Choroid plexus epithelial cell (primary cell): Measurements from ENCODE around the gene OLFM4.

ENCODE experiments used
- DNase-seq: peaks from one replicate; pipeline ENCODE4 v3.0.0-alpha.2; 2010; ENCODE audit warnings: low read depth
- H3K4me3 ChIP-seq: 2 replicates; pipeline ENCODE4 v1.5.1; 2011; ENCODE audit warnings: low read depth, mild to moderate bottlenecking, control low read depth, low read length, moderate library complexity
- TF ChIP-seq, protein P1 (sequence below): conservative IDR thresholded peaks from 2 replicates; pipeline ENCODE4 v1.5.1; 2011; ENCODE audit warnings: low read depth, mild to moderate bottlenecking, control low read depth, inconsistent platforms, low read length, moderate library complexity

The OLFM4 gene

DNA sequence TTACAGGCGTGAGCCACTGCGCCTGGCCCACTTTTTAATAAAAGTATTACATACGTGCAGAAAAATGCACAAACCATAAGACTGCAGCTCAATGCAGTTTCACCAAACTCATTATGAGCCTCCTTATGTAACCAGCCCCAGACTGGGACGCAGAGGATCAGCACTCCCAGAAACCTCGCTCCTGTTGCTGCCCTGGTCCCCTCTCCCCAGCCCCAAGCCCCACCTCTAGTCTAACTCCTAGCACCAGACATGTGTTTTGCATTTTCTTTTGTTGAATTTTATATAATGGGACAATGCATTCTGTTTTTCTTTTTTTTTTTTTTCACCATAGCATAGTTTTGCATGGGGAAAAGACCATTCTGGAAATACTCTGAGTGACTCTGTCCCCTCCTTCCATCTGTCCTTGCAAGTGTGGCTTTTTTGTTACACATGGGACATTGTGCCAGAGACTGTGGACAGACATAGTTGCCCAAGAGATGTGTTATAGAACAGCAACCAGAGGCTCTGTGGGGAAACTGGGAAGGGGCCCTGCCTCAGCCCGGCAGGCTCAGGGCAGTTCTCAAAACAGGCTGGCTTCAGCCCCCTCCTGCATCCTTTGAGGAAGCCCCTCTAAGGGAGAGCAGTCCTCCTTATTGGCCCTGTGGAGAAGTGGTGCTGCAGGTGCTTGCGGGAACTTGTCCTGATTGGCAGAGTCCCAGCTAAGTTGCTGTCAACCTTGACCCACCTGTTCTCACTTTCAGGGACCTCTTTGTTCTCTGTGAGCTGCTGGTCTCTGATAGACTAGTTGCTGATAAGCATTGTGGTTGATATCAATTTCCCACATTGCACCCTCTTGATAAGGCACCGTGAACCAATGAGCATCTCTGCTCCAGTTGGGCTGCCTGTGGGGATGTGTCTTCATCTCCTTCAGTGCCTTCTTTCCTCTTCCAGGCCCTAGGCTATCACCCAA, 13.8 kb upstream of the OLFM4 start:
- no peak overlapping the region for H3K4me3 ChIP-seq
- no peak for DNase-seq
- TF ChIP-seq, protein P1, sequence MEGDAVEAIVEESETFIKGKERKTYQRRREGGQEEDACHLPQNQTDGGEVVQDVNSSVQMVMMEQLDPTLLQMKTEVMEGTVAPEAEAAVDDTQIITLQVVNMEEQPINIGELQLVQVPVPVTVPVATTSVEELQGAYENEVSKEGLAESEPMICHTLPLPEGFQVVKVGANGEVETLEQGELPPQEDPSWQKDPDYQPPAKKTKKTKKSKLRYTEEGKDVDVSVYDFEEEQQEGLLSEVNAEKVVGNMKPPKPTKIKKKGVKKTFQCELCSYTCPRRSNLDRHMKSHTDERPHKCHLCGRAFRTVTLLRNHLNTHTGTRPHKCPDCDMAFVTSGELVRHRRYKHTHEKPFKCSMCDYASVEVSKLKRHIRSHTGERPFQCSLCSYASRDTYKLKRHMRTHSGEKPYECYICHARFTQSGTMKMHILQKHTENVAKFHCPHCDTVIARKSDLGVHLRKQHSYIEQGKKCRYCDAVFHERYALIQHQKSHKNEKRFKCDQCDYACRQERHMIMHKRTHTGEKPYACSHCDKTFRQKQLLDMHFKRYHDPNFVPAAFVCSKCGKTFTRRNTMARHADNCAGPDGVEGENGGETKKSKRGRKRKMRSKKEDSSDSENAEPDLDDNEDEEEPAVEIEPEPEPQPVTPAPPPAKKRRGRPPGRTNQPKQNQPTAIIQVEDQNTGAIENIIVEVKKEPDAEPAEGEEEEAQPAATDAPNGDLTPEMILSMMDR: no peak

DNA sequence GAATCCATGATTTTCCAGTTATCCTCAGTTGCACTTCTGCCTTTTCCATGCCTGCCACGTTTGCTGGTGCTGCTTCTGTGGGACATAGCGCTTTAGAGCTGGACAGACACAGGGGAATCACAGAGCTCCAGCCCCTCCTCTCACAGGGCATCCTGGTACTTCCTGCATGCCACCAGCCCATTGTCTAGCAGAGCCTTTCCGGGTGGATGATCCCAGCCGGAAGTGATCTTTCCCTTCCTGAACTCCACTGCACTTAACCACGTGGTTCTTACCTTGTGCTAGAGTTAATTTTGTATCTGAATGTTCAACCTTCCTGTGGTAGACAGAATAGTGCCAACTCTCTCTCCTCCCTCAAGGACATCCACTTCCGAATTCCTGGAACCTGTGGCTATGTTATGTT, 12.6 kb upstream of the OLFM4 start:
- no peak for DNase-seq
- TF ChIP-seq, protein P1: no peak

GRCh38 chr13:53017433-53017970, 11.1 kb upstream of the OLFM4 start:
- DNase-seq: no peak
- no peak overlapping the region for H3K4me3 ChIP-seq
- TF ChIP-seq, protein P1: no peak

More for the DNA sequence above, 12.6 kb upstream of the OLFM4 start:
- no peak overlapping the region for H3K4me3 ChIP-seq

DNA sequence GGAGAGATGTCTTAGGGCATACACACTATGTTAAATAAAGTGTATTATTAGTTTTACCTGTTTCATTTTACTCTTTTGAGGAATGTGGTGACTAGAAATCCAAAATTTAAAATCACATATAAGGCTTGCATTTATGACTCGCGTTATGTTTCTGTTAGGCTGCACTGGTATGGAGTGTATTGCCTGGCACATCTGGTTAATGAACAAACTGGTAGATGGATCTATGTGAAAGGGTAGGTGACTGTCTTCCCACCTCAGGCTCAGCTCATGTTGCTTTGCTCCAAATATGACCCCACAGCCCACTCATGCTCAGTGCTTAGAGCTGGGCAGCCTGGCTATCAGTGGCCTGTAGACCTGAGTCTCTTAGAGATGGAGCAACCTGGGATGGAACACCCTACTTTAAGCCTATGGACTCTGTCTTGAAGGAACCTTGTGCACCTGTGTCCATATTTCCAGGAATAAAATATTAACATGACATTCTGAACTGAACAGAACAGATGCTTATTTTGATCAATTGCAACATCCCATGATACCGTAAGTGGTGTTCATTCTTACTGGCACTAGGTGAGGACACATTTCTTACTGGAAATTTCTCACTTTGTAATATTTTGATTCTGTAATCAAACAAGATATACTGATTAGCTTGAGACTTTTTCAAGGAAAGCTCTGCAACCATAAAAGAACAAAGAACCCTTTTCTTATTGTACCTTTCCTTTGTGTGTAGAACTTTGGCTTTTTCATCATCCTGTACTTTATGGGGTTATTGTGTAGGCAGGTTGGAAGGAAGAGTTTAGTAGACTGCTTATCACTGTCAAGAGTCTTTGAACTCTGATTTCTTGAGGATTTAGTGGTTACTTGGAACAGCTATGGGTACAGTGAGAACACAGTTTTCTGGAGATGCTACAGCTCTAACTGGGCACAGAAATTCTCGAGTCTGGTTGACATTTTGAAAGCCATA, 9.6 kb upstream of the OLFM4 start:
- TF ChIP-seq, protein P1: no peak
- no peak overlapping the region for H3K4me3 ChIP-seq
- DNase-seq: no peak

GRCh38 chr13:53020764-53021335, 7.8 kb upstream of the OLFM4 start:
- DNase-seq: no peak
- TF ChIP-seq, protein P1: no peak
- no peak overlapping the region for H3K4me3 ChIP-seq

GRCh38 chr13:53023246-53023645, 5.4 kb upstream of the OLFM4 start:
- H3K4me3 ChIP-seq: no peak overlapping the region
- TF ChIP-seq, protein P1: no peak
- no peak for DNase-seq
